ENCODE measurements around the gene SEZ6L.

GRCh38 chr22:26286091-26286820 is 117.0 kb downstream of the SEZ6L start:
- TF ChIP-seq CTCF (conservative IDR thresholded peaks at IDR 0.05; ENCODE audit: low read depth, low read length): no peak
- no peak for TF ChIP-seq EZH2phosphoT487 (IDR thresholded peaks at IDR 0.05; ENCODE audit: borderline replicate concordance, low read length)
